H1 (cell line): Measurements from ENCODE around the gene GCNT1. TPM values are rescaled to one million over a fixed set of nuclear protein-coding genes. Genes with fewer than 3 reads are reported as not detected.

ENCODE experiments used
- CTCF ChIA-PET: fragments of 300-600 bp; sonication (Branson Sonifier 250); formaldehyde crosslinking; loops from one replicate; lab custom pipeline; 2021; ENCODE audit not compliant: partially characterized antibody; lab: Charles Lee
- POLR2A ChIA-PET: fragments of 300-600 bp; sonication (Branson Sonifier 250); formaldehyde crosslinking; loops from one replicate; lab custom pipeline; 2021; ENCODE audit warnings: inconsistent platforms; ENCODE audit not compliant: partially characterized antibody; lab: Charles Lee
- DNase-seq, 2 experiments: peaks; one replicate each; pipeline versions ENCODE4 v3.0.0 to v3.0.0-alpha.2; 2010 to 2022; ENCODE audit warnings: low spot score in 2 of 2, low read depth in 1 of 2, mixed read lengths in 1 of 2
- FAIRE-seq: peaks from 2 replicates; lab custom pipeline; 2011; peaks lifted over from hg19 to GRCh38; lab: Jason Lieb, UNC
- H2AFZ ChIP-seq: 2 replicates; pipeline ENCODE4 v1.8.1; 2012; ENCODE audit warnings: low read length, inconsistent platforms
- H2AK5ac ChIP-seq: 2 replicates; pipeline ENCODE4 v1.6.1; 2013; ENCODE audit warnings: low read depth, low read length
- H2BK120ac ChIP-seq: replicated peaks from 2 replicates; pipeline ENCODE3; 2013; ENCODE audit warnings: low read depth, low read length, inconsistent platforms
- H2BK12ac ChIP-seq: 2 replicates; pipeline ENCODE4 v1.6.1; 2013; ENCODE audit warnings: low read depth, low read length
- H2BK15ac ChIP-seq: 2 replicates; pipeline ENCODE4 v1.6.1; 2013; ENCODE audit warnings: low read length
- H2BK20ac ChIP-seq: 2 replicates; pipeline ENCODE4 v1.6.1; 2013; ENCODE audit warnings: low read length
- H2BK5ac ChIP-seq: 2 replicates; pipeline ENCODE4 v1.6.1; 2013; ENCODE audit warnings: low read depth, low read length
- H3K14ac ChIP-seq: 2 replicates; pipeline ENCODE4 v1.6.1; 2013; ENCODE audit warnings: inconsistent platforms; ENCODE audit not compliant: insufficient read length
- H3K18ac ChIP-seq: 2 replicates; pipeline ENCODE4 v1.6.1; 2013; ENCODE audit warnings: low read length; ENCODE audit errors: extremely low read depth
- H3K23ac ChIP-seq: 2 replicates; pipeline ENCODE4 v1.6.1; 2013; ENCODE audit warnings: inconsistent platforms; ENCODE audit not compliant: insufficient read length
- H3K23me2 ChIP-seq: 2 replicates; pipeline ENCODE4 v1.6.1; 2013; ENCODE audit warnings: low read depth, low read length
- H3K27ac ChIP-seq: 2 replicates; pipeline ENCODE4 v1.6.1; 2011; ENCODE audit warnings: low read depth, low read length, inconsistent platforms
- H3K27me3 ChIP-seq, 4 experiments: replicated peaks in 1 of 4; 1 replicate in 1 of 4; 2 replicates in 3 of 4; pipeline versions ENCODE4 v1.6.1 to v1.8.1; 2011 to 2013; ENCODE audit warnings: low read length in 3 of 4, mild to moderate bottlenecking in 3 of 4, inconsistent platforms in 2 of 4, mixed read lengths in 2 of 4, moderate library complexity in 1 of 4; ENCODE audit not compliant: control insufficient read depth in 3 of 4, insufficient read depth in 3 of 4; ENCODE audit errors: extremely low read depth in 1 of 4
- H3K36me3 ChIP-seq, 4 experiments: 2 replicates each; pipeline versions ENCODE4 v1.6.1 to v1.8.1; 2011 to 2013; ENCODE audit warnings: mild to moderate bottlenecking in 4 of 4, low read length in 3 of 4, moderate library complexity in 2 of 4, control low read depth in 1 of 4, inconsistent platforms in 1 of 4; ENCODE audit not compliant: insufficient read depth in 4 of 4, control insufficient read depth in 2 of 4
- H3K4ac ChIP-seq: replicated peaks from 2 replicates; pipeline ENCODE3; 2013; ENCODE audit warnings: low read length, low read depth, mixed read lengths, inconsistent platforms; ENCODE audit not compliant: insufficient read length
- H3K4me1 ChIP-seq, 4 experiments: replicated peaks in 1 of 4; 1 replicate in 1 of 4; 2 replicates in 3 of 4; pipeline versions ENCODE4 v1.6.1 to v1.8.1; 2011 to 2013; ENCODE audit warnings: low read length in 3 of 4, inconsistent platforms in 2 of 4, mixed read lengths in 1 of 4; ENCODE audit not compliant: insufficient read depth in 4 of 4, control insufficient read depth in 3 of 4
- H3K4me2 ChIP-seq, 2 experiments: 2 replicates each; pipeline versions ENCODE4 v1.6.1 to v1.8.1; 2011 to 2013; ENCODE audit warnings: low read depth in 2 of 2, low read length in 2 of 2, control low read depth in 1 of 2, inconsistent platforms in 1 of 2, mild to moderate bottlenecking in 1 of 2; ENCODE audit not compliant: insufficient read depth in 1 of 2
- H3K4me3 ChIP-seq, 4 experiments: fragments of 200-600, 300-600 bp in 1 of 4; sonication (generic), shearing (Covaris generic), sonication (Bioruptor Twin) in 1 of 4; 2 replicates each; pipeline versions ENCODE4 v1.5.1 to v1.8.1; 2011 to 2016; ENCODE audit warnings: low read length in 4 of 4, low read depth in 3 of 4, control low read depth in 2 of 4, inconsistent platforms in 2 of 4, mild to moderate bottlenecking in 2 of 4, mixed read lengths in 1 of 4, moderate library complexity in 1 of 4; ENCODE audit not compliant: insufficient read depth in 2 of 4; ENCODE audit errors: extremely low read depth in 1 of 4
- H3K56ac ChIP-seq: replicated peaks from 2 replicates; pipeline ENCODE3; 2013; ENCODE audit warnings: low read depth, mild to moderate bottlenecking, mixed read lengths, low read length, inconsistent platforms; ENCODE audit not compliant: insufficient read length
- H3K79me1 ChIP-seq: 2 replicates; pipeline ENCODE4 v1.6.1; 2013; ENCODE audit warnings: low read depth, low read length, control low read depth
- H3K79me2 ChIP-seq, 2 experiments: 2 replicates each; pipeline versions ENCODE4 v1.6.1 to v1.8.1; 2012 to 2013; ENCODE audit warnings: low read length in 2 of 2, mild to moderate bottlenecking in 2 of 2, inconsistent platforms in 1 of 2; ENCODE audit not compliant: insufficient read depth in 2 of 2, control insufficient read depth in 1 of 2
- H3K9ac ChIP-seq, 4 experiments: replicated peaks in 1 of 4; 1 replicate in 1 of 4; 2 replicates in 3 of 4; pipeline versions ENCODE4 v1.6.1 to v1.8.1; 2011 to 2013; ENCODE audit warnings: low read depth in 3 of 4, low read length in 3 of 4, control low read depth in 2 of 4, mild to moderate bottlenecking in 2 of 4, moderate library complexity in 2 of 4, inconsistent platforms in 1 of 4; ENCODE audit errors: extremely low read depth in 1 of 4
- H3K9me3 ChIP-seq, 2 experiments: 2 replicates each; pipeline versions ENCODE4 v1.6.1 to v1.8.1; 2012 to 2013; ENCODE audit warnings: mild to moderate bottlenecking in 2 of 2, moderate library complexity in 2 of 2, control low read depth in 1 of 2, inconsistent platforms in 1 of 2, low read depth in 1 of 2, low read length in 1 of 2, mixed read lengths in 1 of 2; ENCODE audit not compliant: insufficient read depth in 2 of 2
- H4K20me1 ChIP-seq, 2 experiments: replicated peaks in 1 of 2; 2 replicates each; pipeline versions ENCODE3 to v1.8.1; 2011 to 2013; ENCODE audit warnings: inconsistent platforms in 2 of 2, low read length in 2 of 2, mild to moderate bottlenecking in 1 of 2; ENCODE audit not compliant: insufficient read depth in 2 of 2, control insufficient read depth in 1 of 2
- H4K5ac ChIP-seq: 2 replicates; pipeline ENCODE4 v1.6.1; 2013; ENCODE audit warnings: low read length, low read depth, mixed read lengths, inconsistent platforms; ENCODE audit not compliant: insufficient read length
- H4K8ac ChIP-seq: 2 replicates; pipeline ENCODE4 v1.8.0; 2013; ENCODE audit warnings: mild to moderate bottlenecking, moderate library complexity, low read length, inconsistent platforms; ENCODE audit not compliant: insufficient read depth; ENCODE audit errors: extremely low read depth
- H4K91ac ChIP-seq: replicated peaks from 2 replicates; pipeline ENCODE3; 2013; ENCODE audit warnings: low read length, mixed read lengths, inconsistent platforms; ENCODE audit not compliant: insufficient read length
- BRCA1 ChIP-seq: IDR thresholded peaks from 2 replicates; pipeline ENCODE4 v1.6.1; 2012; ENCODE audit warnings: low read depth, low read length, improper control_type of control experiment
- CHD1 ChIP-seq: IDR thresholded peaks from 2 replicates; pipeline ENCODE4 v1.6.1; 2012; ENCODE audit warnings: low read depth, low read length, improper control_type of control experiment
- CREB1 ChIP-seq: IDR thresholded peaks from 2 replicates; pipeline ENCODE4 v1.6.1; 2012; ENCODE audit warnings: inconsistent platforms
- CTBP2 ChIP-seq: IDR thresholded peaks from 2 replicates; pipeline ENCODE4 v1.7.0; 2011; ENCODE audit warnings: borderline replicate concordance, mild to moderate bottlenecking, moderate library complexity, mixed read lengths, low read length; ENCODE audit not compliant: insufficient read depth, insufficient read length
- HDAC6 ChIP-seq: IDR thresholded peaks from one replicate; pipeline ENCODE4 v1.7.1; 2012; ENCODE audit warnings: low read depth, mild to moderate bottlenecking, inconsistent platforms, low read length, moderate library complexity
- KDM1A ChIP-seq: fragments of 200-600, 300-600 bp; sonication (generic); IDR thresholded peaks from 2 replicates; pipeline ENCODE4 v1.7.1; 2016; ENCODE audit warnings: mild to moderate bottlenecking, low read length, borderline replicate concordance
- KDM5A ChIP-seq: fragments of 200-600 bp; IDR thresholded peaks from 2 replicates; pipeline ENCODE4 v1.7.1; 2012; ENCODE audit warnings: mild to moderate bottlenecking, low read length, inconsistent platforms, mixed read lengths
- MAX ChIP-seq: IDR thresholded peaks from 2 replicates; pipeline ENCODE4 v1.6.1; 2012; ENCODE audit warnings: inconsistent platforms
- NANOG ChIP-seq: IDR thresholded peaks from 2 replicates; pipeline ENCODE4 v1.6.1; 2011; ENCODE audit warnings: low read length, low read depth, mild to moderate bottlenecking, inconsistent platforms; ENCODE audit not compliant: insufficient read depth, poor library complexity, severe bottlenecking
- TBP ChIP-seq: IDR thresholded peaks from 2 replicates; pipeline ENCODE4 v1.6.1; 2011; ENCODE audit warnings: low read depth, low read length, improper control_type of control experiment
- TEAD4 ChIP-seq: IDR thresholded peaks from 2 replicates; pipeline ENCODE4 v1.6.1; 2012; ENCODE audit warnings: low read depth, low read length, inconsistent platforms, mixed read lengths
- YY1 ChIP-seq: IDR thresholded peaks from 2 replicates; pipeline ENCODE4 v1.6.1; 2011; ENCODE audit warnings: low read depth, mild to moderate bottlenecking, low read length
- WGBS, 2 experiments: shearing (Covaris generic) in 1 of 2; methylation state at CpG; one replicate each; pipeline versions ENCODE4 v1.1.6 to v1.1.7; 2013 to 2015; ENCODE audit warnings: low lambda C conversion rate in 2 of 2, mixed read lengths in 2 of 2, inconsistent platforms in 1 of 2, low coverage in 1 of 2, missing lambda C conversion rate in 1 of 2; ENCODE audit not compliant: insufficient replicate concordance in 2 of 2, insufficient coverage in 1 of 2, insufficient read length in 1 of 2; ENCODE audit errors: extremely low coverage in 1 of 2, missing lambda C conversion rate in 1 of 2; 5-methylcytosine and 5-hydroxymethylcytosine counted together
- polyA plus RNA-seq, 7 experiments: library from polyadenylated mRNA; depleted of rRNA in 3 of 7; stranded (reverse) in 5 of 7; unstranded in 2 of 7; fragments of >200 nt in 5 of 7; fragments of 200-250 nt in 2 of 7; gene quantifications; 1 replicate in 5 of 7; 2 replicates in 1 of 7; 4 replicates in 1 of 7; pipeline versions ENCODE4 v1.2.1 to v1.2.3, GENCODE V29; 2011 to 2013; ENCODE audit warnings: missing spikeins in 2 of 7, mixed read lengths in 2 of 7
- total RNA-seq: library from RNA; stranded (reverse); fragmentation: NEBNext Ultra II Directional; extraction: Animal tissue kit (Norgen Biotek cat#: 25700); gene quantifications from 2 replicates; pipeline ENCODE4 v1.2.1, GENCODE V29; 2021
- TF ChIP-seq, protein P1 (sequence below): IDR thresholded peaks from 2 replicates; pipeline ENCODE4 v1.6.1; 2012; ENCODE audit warnings: low read length, inconsistent platforms

The GCNT1 gene
- total and polyA plus RNA-seq, 2 of the 8 experiments (the other 6 are each of a cell fraction or from before 2014, with no cell fraction given): 13.0 to 16.5 TPM

GRCh38 chr9:76521906-76522305 lies 62.9 kb downstream of the GCNT1 start:
- Histone ChIP-seq H3K9me3 (no peaks in the 10 kb centered on the region), H3K4ac (no peak overlapping the region), H3K23ac (no peak overlapping the region), H3K79me1 (no peaks in the 10 kb centered on the region), H3K27me3 (no peaks in the 10 kb centered on the region), H3K9ac (no peak overlapping the region), H2BK12ac (no peak overlapping the region), H2BK120ac (no peak overlapping the region), H3K36me3 (no peaks in the 10 kb centered on the region), H4K91ac (no peak overlapping the region), H3K79me2 (no peaks in the 10 kb centered on the region), H2BK20ac (no peak overlapping the region), H4K8ac (no peak overlapping the region), H3K4me3 (no peak overlapping the region), H2BK15ac (no peak overlapping the region), H4K5ac (no peak overlapping the region), H3K4me2 (no peak overlapping the region), H4K20me1 (no peaks in the 10 kb centered on the region), H3K14ac (no peak overlapping the region), H3K4me1 (no peaks in the 10 kb centered on the region), H2AK5ac (no peak overlapping the region), H3K23me2 (no peaks in the 10 kb centered on the region), H3K56ac (no peak overlapping the region), H3K27ac (no peak overlapping the region), H2BK5ac (no peak overlapping the region), H3K18ac (no peak overlapping the region), H2AFZ (no peak overlapping the region)
- DNase-seq: no peak
- ChIA-PET POLR2A (interaction anchor here (0.8 kb wide), 1 partner anchor 9 kb away, joined by 3 read pairs; no protein-coding TSS in a partner anchor), CTCF (interaction anchor here (1.4 kb wide), 1 partner anchor 170 kb away, joined by 3 read pairs; no protein-coding TSS in a partner anchor)
- FAIRE-seq: no peak
- WGBS, 2 experiments: 84% methylated on average over 3 of the region's 3 CpGs; no CpG with 5 or more reads in 1 of the 2 experiments
- TF ChIP-seq MAX (no peak), YY1 (no peak), TEAD4 (no peak), CTBP2 (no peak), NANOG (no peak), HDAC6 (no peak), KDM5A (no peak), TBP (no peak), CREB1 (no peak), BRCA1 (no peak), KDM1A (no peak), CHD1 (no peak)
- TF ChIP-seq, protein P1, sequence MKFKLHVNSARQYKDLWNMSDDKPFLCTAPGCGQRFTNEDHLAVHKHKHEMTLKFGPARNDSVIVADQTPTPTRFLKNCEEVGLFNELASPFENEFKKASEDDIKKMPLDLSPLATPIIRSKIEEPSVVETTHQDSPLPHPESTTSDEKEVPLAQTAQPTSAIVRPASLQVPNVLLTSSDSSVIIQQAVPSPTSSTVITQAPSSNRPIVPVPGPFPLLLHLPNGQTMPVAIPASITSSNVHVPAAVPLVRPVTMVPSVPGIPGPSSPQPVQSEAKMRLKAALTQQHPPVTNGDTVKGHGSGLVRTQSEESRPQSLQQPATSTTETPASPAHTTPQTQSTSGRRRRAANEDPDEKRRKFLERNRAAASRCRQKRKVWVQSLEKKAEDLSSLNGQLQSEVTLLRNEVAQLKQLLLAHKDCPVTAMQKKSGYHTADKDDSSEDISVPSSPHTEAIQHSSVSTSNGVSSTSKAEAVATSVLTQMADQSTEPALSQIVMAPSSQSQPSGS: no peak
